GM18505 (cell line): Measurements from ENCODE around the gene CD44.
A peak's percentile ranks its signal among the peaks of the same experiment; 100 is the strongest.

Experiments used
- ATAC-seq: cut with Tn5 transposase; IDR thresholded peaks from one replicate; pipeline ENCODE4 v1.9.1; 2021; ENCODE audit not compliant: unreplicated experiment
- POLR2A ChIP-seq: IDR thresholded peaks from 4 replicates; pipeline ENCODE4 v1.6.1; 2011; ENCODE audit warnings: borderline replicate concordance; ENCODE audit not compliant: insufficient read depth, insufficient read length; ENCODE audit errors: extremely low read depth

CD44 gene

GRCh38 chr11:35171226-35171625, 32.3 kb downstream of the CD44 start:
- no peak for ATAC-seq
- TF ChIP-seq POLR2A: no peak

GRCh38 chr11:35173011-35173511, 34.1 kb downstream of the CD44 start:
- TF ChIP-seq POLR2A: no peak
- ATAC-seq: no peak

- TF ChIP-seq POLR2A: no peak
- ATAC-seq: no peak
These were observed 34.9 kb downstream of the CD44 start for GRCh38 chr11:35173616-35174566.

GRCh38 chr11:35174666-35175065, 35.7 kb downstream of the CD44 start:
- no peak for ATAC-seq

GRCh38 chr11:35177370-35177769, 38.4 kb downstream of the CD44 start:
- no peak for TF ChIP-seq POLR2A

More at GRCh38 chr11:35174666-35175065, 35.7 kb downstream of the CD44 start:
- no peak for TF ChIP-seq POLR2A

GRCh38 chr11:35178067-35178805, 39.3 kb downstream of the CD44 start:
- ATAC-seq: no peak
- TF ChIP-seq POLR2A: no peak

More at GRCh38 chr11:35177370-35177769, 38.4 kb downstream of the CD44 start:
- ATAC-seq: no peak

- TF ChIP-seq POLR2A: no peak
- ATAC-seq: no peak
These were observed 39.9 kb downstream of the CD44 start for GRCh38 chr11:35178873-35179272.

- ATAC-seq: no peak
- no peak for TF ChIP-seq POLR2A
These were observed 40.6 kb downstream of the CD44 start for GRCh38 chr11:35179466-35180135.

- ATAC-seq: no peak
These were observed 41.6 kb downstream of the CD44 start for GRCh38 chr11:35180317-35181233.

GRCh38 chr11:35182317-35182939, 43.5 kb downstream of the CD44 start:
- TF ChIP-seq POLR2A: no peak
- peak; percentile 62 for ATAC-seq

More at GRCh38 chr11:35180317-35181233, 41.6 kb downstream of the CD44 start:
- TF ChIP-seq POLR2A: no peak

- no peak for TF ChIP-seq POLR2A
- no peak for ATAC-seq
These were observed 44.5 kb downstream of the CD44 start for GRCh38 chr11:35183326-35183925.

- no peak for TF ChIP-seq POLR2A
- no peak for ATAC-seq
These were observed 46.7 kb downstream of the CD44 start for GRCh38 chr11:35185696-35186095.

GRCh38 chr11:35187996-35188395, 49.0 kb downstream of the CD44 start:
- no peak for ATAC-seq
- no peak for TF ChIP-seq POLR2A
